HG02840 (cell line): ENCODE data around the gene RCVRN.

Experiments
- ATAC-seq: cut with Tn5 transposase; IDR thresholded peaks from one replicate; pipeline ENCODE4 v1.9.1; 2021; ENCODE audit warnings: mild to moderate bottlenecking, moderate library complexity, moderate number of reproducible peaks; ENCODE audit not compliant: unreplicated experiment, low FRiP score

The RCVRN gene

DNA sequence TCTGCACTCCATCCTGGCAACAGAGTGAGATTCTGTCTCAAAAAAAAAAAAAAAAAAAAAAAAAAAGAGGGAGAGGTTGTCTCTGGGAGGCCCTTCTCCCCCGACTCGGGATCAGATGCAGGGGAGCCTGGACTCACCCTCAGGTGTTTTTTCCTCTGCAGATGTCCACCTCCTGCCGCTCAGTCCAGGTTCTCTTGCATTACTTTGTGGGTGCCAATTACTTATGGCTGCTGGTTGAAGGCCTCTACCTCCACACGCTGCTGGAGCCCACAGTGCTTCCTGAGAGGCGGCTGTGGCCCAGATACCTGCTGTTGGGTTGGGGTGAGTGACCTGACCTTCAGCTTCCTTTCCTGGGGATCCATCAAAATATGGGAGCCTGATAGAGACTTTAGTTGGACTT, 45.3 kb downstream of the RCVRN start:
- no peak for ATAC-seq

DNA sequence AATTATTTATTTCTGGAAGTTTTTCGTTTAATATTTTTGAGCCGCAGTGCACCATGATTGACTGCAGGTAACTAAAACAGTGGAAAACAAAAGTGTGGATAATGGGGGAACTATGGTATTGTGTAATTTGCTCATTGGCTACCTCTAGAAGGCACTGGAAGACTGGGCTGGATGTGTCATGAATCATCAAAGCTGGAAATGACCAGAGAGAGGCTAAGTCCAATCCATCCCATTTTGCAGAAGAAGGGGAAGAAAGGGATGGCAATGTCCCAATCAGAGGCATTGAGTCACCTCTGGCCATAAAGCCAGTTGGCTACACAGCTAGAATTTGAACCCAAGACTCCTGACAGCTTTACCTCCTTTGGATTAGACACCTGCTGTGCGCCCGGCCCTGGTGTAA, 50.0 kb downstream of the RCVRN start:
- ATAC-seq = no peak

DNA sequence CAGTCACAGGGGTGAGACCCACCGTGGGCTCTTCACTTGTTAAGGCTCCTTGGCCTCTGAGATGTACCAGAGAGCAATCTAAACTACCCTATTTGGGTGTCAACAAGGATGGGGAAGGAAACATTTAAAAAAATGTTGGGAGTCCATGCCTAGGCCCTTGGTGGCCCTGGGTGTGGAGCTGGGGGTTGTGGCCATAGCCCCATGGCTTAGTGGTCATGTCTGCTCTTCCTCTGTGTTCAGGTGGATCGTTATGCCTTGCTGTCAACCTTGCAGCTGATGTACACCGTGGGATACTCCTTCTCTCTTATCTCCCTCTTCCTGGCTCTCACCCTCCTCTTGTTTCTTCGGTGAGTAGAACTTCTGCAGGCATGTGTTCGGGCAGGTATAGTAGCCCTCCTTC, 50.8 kb downstream of the RCVRN start:
- ATAC-seq = no peak

DNA sequence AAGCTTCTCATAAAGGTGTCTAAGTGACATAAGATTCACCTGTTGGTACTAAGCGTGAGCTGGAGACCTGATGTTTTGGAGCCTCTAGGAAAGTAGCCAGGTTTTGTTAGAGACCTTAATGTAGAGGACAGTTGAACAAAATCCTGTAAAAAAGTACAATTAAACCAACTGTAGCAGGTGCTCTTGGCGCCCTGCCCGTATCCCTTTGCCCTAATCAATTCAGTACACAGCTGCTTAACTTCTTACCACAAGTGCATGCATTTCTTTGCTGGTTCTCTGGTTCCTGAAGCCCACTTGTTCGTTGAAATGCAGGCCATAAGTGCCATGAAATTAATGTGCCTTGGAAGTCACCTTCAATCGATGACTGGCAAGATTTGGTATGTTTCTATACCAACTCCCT, 54.9 kb downstream of the RCVRN start:
- no peak for ATAC-seq
